ENCODE results near the gene PTPRN. TPM values are rescaled to one million over a fixed set of nuclear protein-coding genes. Genes with fewer than 3 reads are reported as not detected.
A peak's percentile ranks its signal among the peaks of the same experiment; 100 is the strongest.

PTPRN gene
- total and polyA plus RNA-seq, 9 of the 15 experiments (the other 6 are each of a cell fraction or from before 2014, with no cell fraction given) = 0.15 to 2.4 (median 0.43) TPM; not detected in 1

DNA sequence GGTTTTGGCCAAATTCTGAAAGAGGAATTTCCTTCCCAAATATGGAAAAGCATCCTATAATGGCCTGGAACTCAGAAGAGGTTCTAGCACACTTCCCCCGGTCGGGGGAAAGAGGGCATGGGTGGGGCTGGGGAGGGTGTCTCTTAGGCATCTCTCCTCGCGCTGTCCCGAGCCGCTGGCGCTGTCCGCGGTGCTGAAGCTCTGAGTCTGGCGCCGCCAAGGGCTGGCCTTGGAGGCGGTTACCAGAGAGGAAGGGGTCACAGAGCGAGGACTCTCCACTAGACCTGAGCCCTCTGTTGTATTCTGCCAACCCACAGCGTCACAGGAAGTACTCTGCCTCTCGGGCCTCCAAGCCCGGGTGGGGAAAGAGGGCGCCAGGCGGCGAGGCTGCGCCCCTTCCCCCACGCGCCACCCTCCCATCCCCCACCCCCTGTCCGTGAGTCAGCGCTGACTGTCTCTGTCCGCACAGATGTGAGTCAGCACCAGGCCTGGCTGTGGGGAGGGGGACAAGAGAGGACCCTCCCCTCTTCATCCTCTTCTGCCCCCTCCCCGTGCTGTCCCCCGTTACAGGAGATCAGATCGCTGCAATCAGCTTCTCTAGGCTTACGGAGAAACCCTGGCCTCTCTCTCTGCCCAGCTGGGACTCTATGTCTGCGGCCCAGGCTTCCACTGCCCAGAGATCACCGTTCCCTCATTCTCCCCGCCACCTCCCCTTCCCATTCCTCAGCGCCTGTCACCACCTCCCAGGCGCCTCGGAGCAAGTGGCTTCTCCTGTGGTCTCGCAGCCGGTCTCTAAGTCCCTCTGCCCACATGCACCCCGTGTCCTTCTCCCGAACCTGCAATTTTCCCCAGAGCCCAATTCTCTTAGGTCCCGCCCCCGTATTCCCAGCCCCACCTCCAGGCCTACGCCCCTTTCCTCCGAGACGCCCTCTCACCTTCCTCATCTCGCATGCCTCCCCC is 779 bp downstream of the PTPRN start (continued):
- no peak for TF ChIP-seq PRDM10 (IDR thresholded peaks at IDR 0.05; ENCODE audit: partially characterized antibody)
- TF ChIP-seq SMC3 (conservative IDR thresholded peaks at IDR 0.05; ENCODE audit: insufficient read depth, low read depth, low read length) = no peak
- no peak for TF ChIP-seq ZNF75A (CRISPR knock-in tag; IDR thresholded peaks at IDR 0.05)
- no peak for TF ChIP-seq KLF10 (CRISPR knock-in tag; IDR thresholded peaks at IDR 0.05)
- TF ChIP-seq NFYB (IDR thresholded peaks at IDR 0.05; ENCODE audit: extremely low read depth, insufficient read length) = no peak
- peak in 1 of 2 experiments; percentile 81; a peak in 2 of 4 replicates for TF ChIP-seq SRF (CRISPR knock-in tag; IDR thresholded peaks at IDR 0.05)
- peak in 1 of 2 experiments; percentile 95 for TF ChIP-seq AFF1 (IDR thresholded peaks at IDR 0.05; ENCODE audit: low read depth in 1 of 2, partially characterized antibody in 2 of 2)
- no peak for TF ChIP-seq RFX7 (CRISPR knock-in tag; IDR thresholded peaks at IDR 0.05)
- no peak for TF ChIP-seq KDM4B (IDR thresholded peaks at IDR 0.05; ENCODE audit: borderline replicate concordance in 2 of 2, low read depth in 1 of 2)
- peak; percentile 50; the same call in 1 of the 2 replicates for TF ChIP-seq KAT7 (CRISPR knock-in tag; IDR thresholded peaks at IDR 0.05; ENCODE audit: borderline replicate concordance)
- TF ChIP-seq, protein P1, sequence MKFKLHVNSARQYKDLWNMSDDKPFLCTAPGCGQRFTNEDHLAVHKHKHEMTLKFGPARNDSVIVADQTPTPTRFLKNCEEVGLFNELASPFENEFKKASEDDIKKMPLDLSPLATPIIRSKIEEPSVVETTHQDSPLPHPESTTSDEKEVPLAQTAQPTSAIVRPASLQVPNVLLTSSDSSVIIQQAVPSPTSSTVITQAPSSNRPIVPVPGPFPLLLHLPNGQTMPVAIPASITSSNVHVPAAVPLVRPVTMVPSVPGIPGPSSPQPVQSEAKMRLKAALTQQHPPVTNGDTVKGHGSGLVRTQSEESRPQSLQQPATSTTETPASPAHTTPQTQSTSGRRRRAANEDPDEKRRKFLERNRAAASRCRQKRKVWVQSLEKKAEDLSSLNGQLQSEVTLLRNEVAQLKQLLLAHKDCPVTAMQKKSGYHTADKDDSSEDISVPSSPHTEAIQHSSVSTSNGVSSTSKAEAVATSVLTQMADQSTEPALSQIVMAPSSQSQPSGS (CRISPR knock-in tag; IDR thresholded peaks at IDR 0.05) = no peak
- no peak for TF ChIP-seq PHB2 (IDR thresholded peaks at IDR 0.05; ENCODE audit: low read depth)
- TF ChIP-seq, protein P2, sequence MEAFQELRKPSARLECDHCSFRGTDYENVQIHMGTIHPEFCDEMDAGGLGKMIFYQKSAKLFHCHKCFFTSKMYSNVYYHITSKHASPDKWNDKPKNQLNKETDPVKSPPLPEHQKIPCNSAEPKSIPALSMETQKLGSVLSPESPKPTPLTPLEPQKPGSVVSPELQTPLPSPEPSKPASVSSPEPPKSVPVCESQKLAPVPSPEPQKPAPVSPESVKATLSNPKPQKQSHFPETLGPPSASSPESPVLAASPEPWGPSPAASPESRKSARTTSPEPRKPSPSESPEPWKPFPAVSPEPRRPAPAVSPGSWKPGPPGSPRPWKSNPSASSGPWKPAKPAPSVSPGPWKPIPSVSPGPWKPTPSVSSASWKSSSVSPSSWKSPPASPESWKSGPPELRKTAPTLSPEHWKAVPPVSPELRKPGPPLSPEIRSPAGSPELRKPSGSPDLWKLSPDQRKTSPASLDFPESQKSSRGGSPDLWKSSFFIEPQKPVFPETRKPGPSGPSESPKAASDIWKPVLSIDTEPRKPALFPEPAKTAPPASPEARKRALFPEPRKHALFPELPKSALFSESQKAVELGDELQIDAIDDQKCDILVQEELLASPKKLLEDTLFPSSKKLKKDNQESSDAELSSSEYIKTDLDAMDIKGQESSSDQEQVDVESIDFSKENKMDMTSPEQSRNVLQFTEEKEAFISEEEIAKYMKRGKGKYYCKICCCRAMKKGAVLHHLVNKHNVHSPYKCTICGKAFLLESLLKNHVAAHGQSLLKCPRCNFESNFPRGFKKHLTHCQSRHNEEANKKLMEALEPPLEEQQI (IDR thresholded peaks at IDR 0.05) = peak; percentile 80
